ENCODE measurements around the gene ZFAND2B. TPM values are rescaled to one million over a fixed set of nuclear protein-coding genes. Genes with fewer than 3 reads are reported as not detected.

Gene ZFAND2B
- total RNA-seq, 2 donors from 2014 or later: 65.5 to 74.6 TPM

- Histone ChIP-seq H3K36me3 (peaks cover 17% of the 10 kb centered on the region), H3K4me1 (peaks cover 8% of the 10 kb centered on the region), H3K27ac (no peak overlapping the region), H3K4me3 (peak overlapping the region; percentile 76), H3K27me3 (no peaks in the 10 kb centered on the region), H3K9me3 (no peaks in the 10 kb centered on the region), H3K9ac (ENCODE audit: low read depth in 2 of 2, low read length in 2 of 2) (peak overlapping the region in 1 of 2 donors; percentile 64)
- DNase-seq: peak; percentile 14
- no peak for TF ChIP-seq CTCF (IDR thresholded peaks at IDR 0.05)
- intact Hi-C loops (cut with DNase I): loop anchor here (2.0 kb wide), 1 partner anchor 27 kb away; the partner anchor contains the start of gene ZFAND2B
Observed at GRCh38 chr2:219179601-219180465, 26.7 kb upstream of the ZFAND2B start.

GRCh38 chr2:219180961-219181360, 25.6 kb upstream of the ZFAND2B start:
- no peak for TF ChIP-seq CTCF (IDR thresholded peaks at IDR 0.05)
- no peak overlapping the region for H3K9ac ChIP-seq (ENCODE audit: low read depth in 2 of 2, low read length in 2 of 2)
- intact Hi-C loops (cut with DNase I): no loop called here
- no peak overlapping the region for H3K27ac ChIP-seq
- H3K9me3 ChIP-seq: no peaks in the 10 kb centered on the region
- peak; percentile 13 for DNase-seq
- no peaks in the 10 kb centered on the region for H3K27me3 ChIP-seq
- H3K4me3 ChIP-seq: no peak overlapping the region
- peaks cover under 1% of the 10 kb centered on the region for H3K4me1 ChIP-seq
- peaks cover 15% of the 10 kb centered on the region for H3K36me3 ChIP-seq

- no peak overlapping the region for H3K4me3 ChIP-seq
- H3K4me1 ChIP-seq: no peaks in the 10 kb centered on the region
- H3K36me3 ChIP-seq: peaks cover 15% of the 10 kb centered on the region
- DNase-seq: peak; percentile 10
- no peak for TF ChIP-seq CTCF (IDR thresholded peaks at IDR 0.05)
- no peaks in the 10 kb centered on the region for H3K27me3 ChIP-seq
- H3K9me3 ChIP-seq: no peaks in the 10 kb centered on the region
- intact Hi-C loops (cut with DNase I): no loop called here
- H3K9ac ChIP-seq (ENCODE audit: low read depth in 2 of 2, low read length in 2 of 2): no peak overlapping the region
- no peak overlapping the region for H3K27ac ChIP-seq
Observed at GRCh38 chr2:219181531-219181930, 25.1 kb upstream of the ZFAND2B start.

GRCh38 chr2:219182331-219183150, 24.0 kb upstream of the ZFAND2B start:
- intact Hi-C loops (cut with DNase I): no loop called here
- Histone ChIP-seq H3K27ac (peak overlapping the region; percentile 19), H3K27me3 (no peaks in the 10 kb centered on the region), H3K4me3 (no peak overlapping the region), H3K4me1 (no peaks in the 10 kb centered on the region), H3K9ac (ENCODE audit: low read depth in 2 of 2, low read length in 2 of 2) (peak overlapping the region; percentile 3 to 67), H3K36me3 (peaks cover 15% of the 10 kb centered on the region), H3K9me3 (no peaks in the 10 kb centered on the region)
- peak; percentile 29 for DNase-seq
- no peak for TF ChIP-seq CTCF (IDR thresholded peaks at IDR 0.05)

- H3K4me1 ChIP-seq: no peaks in the 10 kb centered on the region
- H3K27me3 ChIP-seq: no peaks in the 10 kb centered on the region
- no peak overlapping the region for H3K4me3 ChIP-seq
- peak; percentile 17 for DNase-seq
- H3K9ac ChIP-seq (ENCODE audit: low read depth in 2 of 2, low read length in 2 of 2): peak overlapping the region; percentile 3 to 67
- H3K36me3 ChIP-seq: peaks cover 15% of the 10 kb centered on the region
- no peaks in the 10 kb centered on the region for H3K9me3 ChIP-seq
- no peak for TF ChIP-seq CTCF (IDR thresholded peaks at IDR 0.05)
- intact Hi-C loops (cut with DNase I): no loop called here
- peak overlapping the region; percentile 19 for H3K27ac ChIP-seq
Observed at GRCh38 chr2:219183151-219183772, 23.3 kb upstream of the ZFAND2B start.
